Measurements from ENCODE around the gene HTT. TPM values are rescaled to one million over a fixed set of nuclear protein-coding genes. Genes with fewer than 3 reads are reported as not detected.

HTT gene
- total RNA-seq, 2 experiments from 2014 or later = 64.8 to 65.8 TPM

- ATAC-seq (ENCODE audit: low read depth) (no peak), DNase-seq (no peak)
- no peaks in the 10 kb centered on the region for H3K4me1 Mint-ChIP-seq
- no peaks in the 10 kb centered on the region for H3K9me3 Mint-ChIP-seq
- no peak overlapping the region for H3K27ac Mint-ChIP-seq
- H3K4me3 Mint-ChIP-seq = no peak overlapping the region
- peaks cover 3% of the 10 kb centered on the region for H3K27me3 Mint-ChIP-seq
- H3K36me3 Mint-ChIP-seq = no peaks in the 10 kb centered on the region
- POLR2A ChIA-PET = no interaction called here
Observed at GRCh38 chr4:3267576-3268394, 193.3 kb downstream of the HTT start.

GRCh38 chr4:3268395-3269104 lies 194.1 kb downstream of the HTT start:
- H3K36me3 Mint-ChIP-seq = no peaks in the 10 kb centered on the region
- DNase-seq (no peak), ATAC-seq (ENCODE audit: low read depth) (no peak)
- POLR2A ChIA-PET = no interaction called here
- peaks cover 7% of the 10 kb centered on the region for H3K27me3 Mint-ChIP-seq
- no peak overlapping the region for H3K27ac Mint-ChIP-seq
- H3K4me3 Mint-ChIP-seq = no peak overlapping the region
- H3K4me1 Mint-ChIP-seq = no peaks in the 10 kb centered on the region
- H3K9me3 Mint-ChIP-seq = no peaks in the 10 kb centered on the region

GRCh38 chr4:3269105-3269927 lies 194.8 kb downstream of the HTT start:
- H3K36me3 Mint-ChIP-seq = no peaks in the 10 kb centered on the region
- H3K4me3 Mint-ChIP-seq = no peak overlapping the region
- ATAC-seq (ENCODE audit: low read depth) = no peak
- H3K4me1 Mint-ChIP-seq = no peaks in the 10 kb centered on the region
- H3K27me3 Mint-ChIP-seq = peaks cover 9% of the 10 kb centered on the region
- no peak for DNase-seq
- H3K9me3 Mint-ChIP-seq = no peaks in the 10 kb centered on the region
- no peak overlapping the region for H3K27ac Mint-ChIP-seq
- POLR2A ChIA-PET = no interaction called here

- Mint-ChIP-seq H3K4me3 (no peak overlapping the region), H3K9me3 (no peaks in the 10 kb centered on the region), H3K36me3 (no peaks in the 10 kb centered on the region), H3K27me3 (peaks cover 12% of the 10 kb centered on the region), H3K27ac (no peak overlapping the region), H3K4me1 (no peaks in the 10 kb centered on the region)
- no peak for ATAC-seq (ENCODE audit: low read depth)
- POLR2A ChIA-PET = no interaction called here
- DNase-seq = no peak
Observed at GRCh38 chr4:3269991-3270611, 195.6 kb downstream of the HTT start.

- H3K27me3 Mint-ChIP-seq = peaks cover 19% of the 10 kb centered on the region
- DNase-seq (no peak), ATAC-seq (ENCODE audit: low read depth) (no peak)
- H3K4me3 Mint-ChIP-seq = no peak overlapping the region
- H3K9me3 Mint-ChIP-seq = no peaks in the 10 kb centered on the region
- H3K27ac Mint-ChIP-seq = no peak overlapping the region
- no peaks in the 10 kb centered on the region for H3K36me3 Mint-ChIP-seq
- POLR2A ChIA-PET = no interaction called here
- no peaks in the 10 kb centered on the region for H3K4me1 Mint-ChIP-seq
Observed at GRCh38 chr4:3271131-3271530, 196.7 kb downstream of the HTT start.

- Mint-ChIP-seq H3K9me3 (peaks cover 5% of the 10 kb centered on the region), H3K4me3 (no peak overlapping the region), H3K27ac (no peak overlapping the region), H3K4me1 (no peaks in the 10 kb centered on the region), H3K36me3 (peaks cover 2% of the 10 kb centered on the region), H3K27me3 (peaks cover 40% of the 10 kb centered on the region)
- DNase-seq (no peak), ATAC-seq (ENCODE audit: low read depth) (no peak)
- POLR2A ChIA-PET = no interaction called here
Observed at GRCh38 chr4:3276986-3277385, 202.5 kb downstream of the HTT start.

GRCh38 chr4:3280466-3280865 lies 206.0 kb downstream of the HTT start:
- Mint-ChIP-seq H3K27ac (no peak overlapping the region), H3K9me3 (peaks cover 7% of the 10 kb centered on the region), H3K27me3 (peaks cover 39% of the 10 kb centered on the region), H3K36me3 (peaks cover 2% of the 10 kb centered on the region), H3K4me1 (no peaks in the 10 kb centered on the region), H3K4me3 (no peak overlapping the region)
- DNase-seq (no peak), ATAC-seq (ENCODE audit: low read depth) (no peak)
- POLR2A ChIA-PET = no interaction called here

GRCh38 chr4:3283483-3283882 lies 209.0 kb downstream of the HTT start:
- Mint-ChIP-seq H3K9me3 (peaks cover 7% of the 10 kb centered on the region), H3K27ac (no peak overlapping the region), H3K27me3 (peaks cover 37% of the 10 kb centered on the region), H3K4me3 (no peak overlapping the region), H3K36me3 (peaks cover 2% of the 10 kb centered on the region), H3K4me1 (peaks cover 2% of the 10 kb centered on the region)
- POLR2A ChIA-PET = no interaction called here
- ATAC-seq (ENCODE audit: low read depth) (no peak), DNase-seq (no peak)

GRCh38 chr4:3283916-3284315 lies 209.4 kb downstream of the HTT start:
- Mint-ChIP-seq H3K27ac (no peak overlapping the region), H3K9me3 (peaks cover 4% of the 10 kb centered on the region), H3K4me3 (no peak overlapping the region), H3K4me1 (peaks cover 2% of the 10 kb centered on the region), H3K36me3 (peaks cover 1% of the 10 kb centered on the region), H3K27me3 (peaks cover 35% of the 10 kb centered on the region)
- no peak for DNase-seq
- ATAC-seq (ENCODE audit: low read depth) = no peak
- POLR2A ChIA-PET = no interaction called here

- Mint-ChIP-seq H3K27ac (no peak overlapping the region), H3K4me1 (peaks cover 2% of the 10 kb centered on the region), H3K27me3 (peaks cover 42% of the 10 kb centered on the region), H3K36me3 (no peaks in the 10 kb centered on the region), H3K4me3 (no peak overlapping the region), H3K9me3 (peaks cover 2% of the 10 kb centered on the region)
- ATAC-seq (ENCODE audit: low read depth) (no peak), DNase-seq (no peak)
- POLR2A ChIA-PET = no interaction called here
Observed at GRCh38 chr4:3284734-3285557, 210.5 kb downstream of the HTT start.

- Mint-ChIP-seq H3K27ac (no peak overlapping the region), H3K36me3 (no peaks in the 10 kb centered on the region), H3K27me3 (peaks cover 47% of the 10 kb centered on the region), H3K4me3 (no peak overlapping the region), H3K9me3 (peaks cover 2% of the 10 kb centered on the region), H3K4me1 (peaks cover 2% of the 10 kb centered on the region)
- no peak for ATAC-seq (ENCODE audit: low read depth)
- DNase-seq = peak; percentile 29
- POLR2A ChIA-PET = no interaction called here
Observed at GRCh38 chr4:3285558-3286334, 211.3 kb downstream of the HTT start.

Data from activated naive CD8-positive, alpha-beta T cell treated with anti-CD3 and anti-CD28 coated beads, Interleukin-2, amount 10 ng/mL, durations not matched to agents 7 days and 5 days (primary cell).